ENCODE results near the gene KRT222.

DNA sequence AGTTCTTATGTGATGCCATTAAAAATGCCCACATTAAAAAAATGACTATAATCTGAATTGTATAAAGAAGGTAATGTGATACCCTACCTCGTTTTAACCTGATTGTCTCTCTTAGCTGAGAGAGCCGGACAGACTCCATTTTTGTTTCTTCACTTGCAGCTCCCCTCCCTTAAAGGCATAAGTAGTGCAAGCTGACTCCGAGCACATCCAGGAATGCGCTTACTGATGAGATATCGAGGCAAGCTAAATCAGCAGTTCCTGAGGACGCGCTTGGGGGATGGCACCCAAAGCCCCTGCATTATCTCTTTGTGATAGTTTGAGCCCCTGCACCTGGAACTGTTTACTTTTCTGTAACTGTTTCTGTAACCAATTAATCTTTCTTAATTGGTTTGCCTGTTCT lies 32.3 kb upstream of the KRT222 start:
- TF ChIP-seq POLR2AphosphoS5 (IDR thresholded peaks at IDR 0.05; ENCODE audit: borderline replicate concordance, low read depth, low read length), result no peak; the same call in 1 of the 2 replicates
- no peak for TF ChIP-seq EZH2 (IDR thresholded peaks at IDR 0.05)
- TF ChIP-seq FOXP2 (optimal IDR thresholded peaks at IDR 0.05; ENCODE audit: control extremely low read depth, extremely low read length, insufficient read depth), result no peak

Data from SK-N-MC (cell line).